Bronchial epithelial cell (primary cell): ENCODE data around the gene HS1BP3. TPM values are rescaled to one million over a fixed set of nuclear protein-coding genes. Genes with fewer than 3 reads are reported as not detected.
A peak's percentile ranks its signal among the peaks of the same experiment; 100 is the strongest.

Experiments
- DNase-seq: peaks from one replicate; pipeline ENCODE4 v3.0.0-alpha.2; 2010; ENCODE audit warnings: low read depth
- FAIRE-seq: peaks from 2 replicates; lab custom pipeline; 2011; peaks lifted over from hg19 to GRCh38; lab: Jason Lieb, UNC
- H3K27me3 ChIP-seq: 2 replicates; pipeline ENCODE4 v1.5.1; 2011; ENCODE audit warnings: low read length; ENCODE audit not compliant: control insufficient read depth, insufficient read depth
- H3K36me3 ChIP-seq: 2 replicates; pipeline ENCODE4 v1.5.1; 2011; ENCODE audit warnings: low read length; ENCODE audit not compliant: control insufficient read depth, insufficient read depth
- H3K4me3 ChIP-seq: 2 replicates; pipeline ENCODE4 v1.5.1; 2011; ENCODE audit warnings: mild to moderate bottlenecking, low read depth, low read length, control low read depth
- CTCF ChIP-seq: IDR thresholded peaks from 2 replicates; pipeline ENCODE4 v1.5.1; 2011; ENCODE audit warnings: mild to moderate bottlenecking, moderate library complexity, low read length, control low read depth, inconsistent platforms; ENCODE audit not compliant: insufficient read depth, severe bottlenecking
- total RNA-seq: library from RNA; depleted of rRNA; stranded (reverse); fragments of >200 nt; gene quantifications from 2 replicates; pipeline ENCODE4 v1.2.1, GENCODE V29; 2014

Gene HS1BP3
- total RNA-seq, 1 donor from 2014 or later, result 27.6 TPM

GRCh38 chr2:20692081-20692480, 41.2 kb upstream of the HS1BP3 start:
- DNase-seq (no peak), FAIRE-seq (no peak)
- no peak for TF ChIP-seq CTCF
- peaks cover 1% of the 10 kb centered on the region for H3K36me3 ChIP-seq
- no peaks in the 10 kb centered on the region for H3K27me3 ChIP-seq
- H3K4me3 ChIP-seq, result no peak overlapping the region

GRCh38 chr2:20691076-20691734, 40.3 kb upstream of the HS1BP3 start:
- FAIRE-seq (no peak), DNase-seq (no peak)
- no peak for TF ChIP-seq CTCF
- Histone ChIP-seq H3K27me3 (no peaks in the 10 kb centered on the region), H3K4me3 (no peak overlapping the region), H3K36me3 (peaks cover 1% of the 10 kb centered on the region)

GRCh38 chr2:20689428-20690264, 38.7 kb upstream of the HS1BP3 start:
- Histone ChIP-seq H3K27me3 (no peaks in the 10 kb centered on the region), H3K4me3 (no peak overlapping the region), H3K36me3 (no peaks in the 10 kb centered on the region)
- FAIRE-seq (peak; percentile 50), DNase-seq (no peak)
- no peak for TF ChIP-seq CTCF

- TF ChIP-seq CTCF, result no peak
- no peak for FAIRE-seq
- Histone ChIP-seq H3K4me3 (no peak overlapping the region), H3K27me3 (no peaks in the 10 kb centered on the region), H3K36me3 (peaks cover 1% of the 10 kb centered on the region)
- no peak for DNase-seq
These were observed 36.4 kb upstream of the HS1BP3 start for GRCh38 chr2:20687260-20687832.

- DNase-seq, result no peak
- Histone ChIP-seq H3K27me3 (no peaks in the 10 kb centered on the region), H3K36me3 (peaks cover 1% of the 10 kb centered on the region), H3K4me3 (no peak overlapping the region)
- FAIRE-seq, result no peak
- TF ChIP-seq CTCF, result no peak
These were observed 33.7 kb upstream of the HS1BP3 start for GRCh38 chr2:20684581-20685063.
